Muscle of back (tissue), 10 donors: ENCODE results near the gene MICU2. TPM values are rescaled to one million over a fixed set of nuclear protein-coding genes. Genes with fewer than 3 reads are reported as not detected.

Experiments
- polyA plus RNA-seq, 10 donors: library from polyadenylated mRNA; unstranded; fragments of 120-200 nt; gene quantifications; one replicate each; pipeline ENCODE4 v1.2.1, GENCODE V29; 2013; ENCODE audit not compliant: insufficient read length in 10 of 10

Gene MICU2
- polyA plus RNA-seq, 10 donors = 56.8 to 94.7 (median 67.6) TPM

Other genes starting within 250 kb of the MICU2 start
- 10 to 100 TPM; 35.3 to 63.0 (median 46.2) TPM for gene ZDHHC20, start 144.9 kb downstream of the MICU2 start, polyA plus RNA-seq
- 10 to 100 TPM in 3 of 10 donors, 1 to 10 TPM in 7; 6.1 to 15.5 (median 8.0) TPM for gene FGF9, start 66.9 kb upstream of the MICU2 start, polyA plus RNA-seq